NCI-H524 treated with DMSO at 0.1 percent for 48 hours (cell line): ENCODE data around the gene GDPGP1.
"Not testable (repeated sequence)": the region's sequence is repeated elsewhere in the genome, so short reads cannot be mapped to it uniquely, and the experiment has no call there.

Source experiments
- DNase-seq: peaks from one replicate; lab custom pipeline; 2025; lab: John Stamatoyannopoulos, UW

The GDPGP1 gene

DNA sequence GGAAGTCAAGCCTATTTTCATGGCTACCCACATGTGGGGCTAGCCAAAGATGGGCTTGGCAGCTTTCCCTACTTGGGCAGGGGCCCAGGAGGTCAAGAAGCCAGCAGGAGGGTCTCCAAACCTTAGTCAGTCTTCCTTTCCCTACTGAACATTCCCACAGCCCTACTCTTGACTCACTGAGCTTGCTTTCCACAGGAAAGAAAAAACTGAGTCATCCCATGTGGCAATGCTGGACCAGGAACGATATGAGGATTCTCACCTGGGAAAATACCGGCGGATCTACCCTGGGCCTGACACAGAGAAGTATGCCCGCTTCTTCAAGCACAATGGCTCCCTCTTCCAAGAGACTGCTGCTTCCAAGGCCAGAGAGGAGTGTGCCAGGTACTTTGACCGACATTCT, 27.8 kb downstream of the GDPGP1 start:
- no peak for DNase-seq

DNA sequence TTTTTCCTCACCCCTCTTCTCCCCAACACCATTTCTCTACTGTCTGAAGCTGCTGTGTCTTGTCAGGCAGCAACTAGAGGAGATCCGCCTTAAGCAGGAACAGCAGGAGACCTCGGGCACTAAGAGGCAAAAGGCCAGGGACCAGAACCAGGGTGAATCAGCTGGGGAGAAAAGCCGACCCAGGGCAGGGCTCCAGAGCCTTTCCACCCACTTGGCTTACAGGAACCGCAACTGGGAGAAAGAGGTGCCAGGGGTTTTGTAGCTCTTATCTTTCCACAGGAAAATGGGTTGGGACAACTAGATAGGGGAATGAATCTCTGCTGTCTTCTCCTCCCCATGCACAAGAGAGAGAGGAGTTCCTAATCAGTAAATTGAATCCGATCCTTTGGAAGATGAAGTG, 28.4 kb downstream of the GDPGP1 start:
- DNase-seq: no peak

DNA sequence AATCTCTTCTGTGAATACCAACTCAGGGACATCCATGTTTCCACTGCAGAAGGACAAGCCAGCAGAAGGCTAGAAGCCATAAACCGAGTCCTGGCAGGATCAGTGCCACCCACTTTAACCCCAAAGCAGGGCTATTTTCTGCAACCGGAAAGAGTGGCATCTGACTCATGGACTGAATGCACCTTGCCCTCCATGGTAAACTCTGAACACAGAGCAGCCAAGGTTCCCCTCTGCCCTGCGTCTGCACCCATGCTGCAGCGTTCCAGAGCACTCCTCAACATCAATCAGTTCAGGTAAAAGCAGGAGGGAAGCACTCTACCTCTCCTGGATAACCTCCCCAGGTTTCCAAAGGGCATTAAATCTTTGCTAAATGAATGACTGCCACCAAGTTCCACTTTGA, 30.7 kb downstream of the GDPGP1 start:
- no peak for DNase-seq

DNA sequence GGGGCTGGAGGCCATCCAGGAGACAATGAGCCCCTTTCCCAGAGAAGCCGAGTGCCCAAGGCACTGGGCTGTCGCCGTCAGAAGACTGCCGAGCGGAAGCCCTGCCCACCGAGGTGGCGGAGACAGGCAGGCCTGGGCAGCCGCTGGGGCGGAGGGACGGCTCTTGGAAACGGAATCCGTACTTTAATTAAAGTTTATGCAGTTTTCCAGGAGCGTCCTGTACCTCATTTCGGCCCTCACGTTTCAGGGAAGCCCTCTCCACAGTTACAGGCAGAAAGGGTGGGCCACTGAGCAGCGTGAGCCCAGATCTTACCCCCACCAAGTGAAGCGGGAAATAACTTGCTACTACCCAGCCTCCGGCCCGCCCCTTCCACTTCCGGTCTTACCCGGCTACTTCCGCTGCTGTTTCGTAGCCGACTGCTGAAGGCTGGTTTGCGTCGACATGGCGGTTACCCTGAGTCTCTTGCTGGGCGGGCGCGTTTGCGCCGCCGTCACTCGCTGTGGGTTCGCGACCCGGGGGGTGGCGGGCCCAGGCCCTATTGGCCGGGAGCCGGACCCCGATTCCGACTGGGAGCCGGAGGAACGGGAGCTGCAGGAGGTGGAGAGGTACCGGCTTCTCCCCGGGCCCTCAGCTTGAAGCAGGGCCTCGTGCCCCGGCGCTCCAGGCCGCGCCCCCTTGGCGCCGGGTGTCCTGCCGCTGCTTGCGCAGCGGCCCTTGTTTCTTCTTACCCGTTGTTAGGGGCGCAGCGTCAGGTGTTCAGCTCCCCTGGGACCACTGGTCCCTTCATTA, 31.5 kb downstream of the GDPGP1 start, which contains the start of gene NGRN:
NGRN (plus strand) TSS at position 402 of the 790 bp plus-strand sequence; CDS start at position 443, 41 bp downstream.
- DNase-seq: peak; percentile 66

DNA sequence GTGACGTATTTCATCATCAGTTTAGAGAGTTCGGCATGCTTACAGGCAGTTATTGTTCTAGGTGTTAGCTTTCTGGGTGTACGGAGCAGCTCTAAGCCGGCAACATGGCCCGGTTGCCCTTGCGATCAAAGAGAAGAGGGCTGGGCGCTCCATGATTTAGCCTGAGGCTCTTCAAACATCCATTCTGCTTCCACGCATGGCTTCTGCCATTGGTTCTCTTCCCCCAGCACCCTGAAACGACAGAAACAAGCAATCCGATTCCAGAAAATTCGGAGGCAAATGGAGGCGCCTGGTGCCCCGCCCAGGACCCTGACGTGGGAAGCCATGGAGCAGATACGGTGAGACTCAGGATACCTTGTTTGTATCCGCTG, 32.0 kb downstream of the GDPGP1 start:
- DNase-seq: no peak

DNA sequence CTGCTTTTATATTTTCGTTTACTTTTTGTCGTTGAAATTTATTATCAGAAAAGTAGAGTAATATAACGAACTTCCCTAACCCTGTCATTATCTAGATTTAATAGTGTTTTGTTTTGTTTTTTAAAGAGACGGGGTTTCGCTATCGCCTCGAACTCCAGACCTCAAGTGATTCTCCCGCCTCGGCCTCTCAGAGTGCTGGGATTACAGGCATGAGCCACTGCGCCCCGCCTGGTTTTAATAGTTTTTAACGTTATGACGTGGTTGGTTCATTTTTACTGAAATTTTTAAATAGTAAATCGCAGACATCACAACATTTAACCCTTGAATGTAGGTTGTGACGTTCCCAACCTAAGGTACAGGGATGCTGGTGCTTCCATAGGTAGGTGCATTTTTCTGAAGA, 32.5 kb downstream of the GDPGP1 start:
- no peak for DNase-seq

DNA sequence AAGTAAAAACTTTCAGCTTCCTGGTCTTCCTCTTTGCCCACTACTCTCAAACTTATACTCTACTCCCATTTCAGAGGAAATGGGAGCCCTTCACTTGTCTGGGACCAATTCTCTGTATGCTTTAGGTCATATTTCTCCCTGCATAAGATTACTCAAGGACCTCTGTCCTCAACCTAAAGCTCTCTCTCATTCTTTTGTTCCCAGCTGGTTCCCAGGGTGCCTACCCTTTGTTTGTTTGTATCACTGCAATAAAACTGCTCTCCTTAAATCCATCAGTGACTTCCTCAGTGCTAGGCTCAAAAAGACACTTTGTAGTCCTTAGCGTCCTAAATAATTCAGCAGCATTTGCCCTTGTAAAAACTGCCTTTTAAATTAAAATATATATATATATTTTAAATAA, 34.4 kb downstream of the GDPGP1 start:
- no peak for DNase-seq

DNA sequence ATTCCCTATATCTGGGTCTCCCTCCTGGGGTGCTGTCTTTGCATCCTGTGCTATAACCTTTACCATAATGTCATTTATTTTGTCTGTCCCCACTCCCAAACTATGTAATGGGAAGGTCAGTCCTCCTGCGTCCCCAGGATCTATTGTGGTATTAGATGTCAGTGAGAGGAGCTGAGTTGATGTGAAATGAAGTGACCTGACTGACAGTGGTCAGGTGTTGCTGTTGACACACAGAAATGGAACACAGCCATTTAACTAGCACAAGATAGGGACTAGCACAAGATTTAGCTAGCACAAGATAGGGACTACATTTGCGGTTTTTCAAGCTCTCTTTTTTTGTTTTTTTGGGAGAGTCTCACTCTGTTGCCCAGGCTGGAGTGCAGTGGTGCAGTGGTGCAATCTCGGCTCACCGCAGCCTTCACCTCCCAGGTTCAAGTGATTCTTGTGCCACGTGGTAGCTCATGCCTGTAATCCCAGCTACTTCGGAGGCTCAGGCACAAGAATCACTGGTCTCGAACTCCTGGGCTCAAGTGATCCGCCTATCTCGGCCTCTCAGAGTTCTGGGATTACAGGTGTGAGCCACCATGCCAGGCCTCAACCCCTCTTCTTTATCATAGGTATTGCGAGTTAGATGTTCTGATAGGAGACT, 36.6 kb downstream of the GDPGP1 start:
- no peak for DNase-seq

DNA sequence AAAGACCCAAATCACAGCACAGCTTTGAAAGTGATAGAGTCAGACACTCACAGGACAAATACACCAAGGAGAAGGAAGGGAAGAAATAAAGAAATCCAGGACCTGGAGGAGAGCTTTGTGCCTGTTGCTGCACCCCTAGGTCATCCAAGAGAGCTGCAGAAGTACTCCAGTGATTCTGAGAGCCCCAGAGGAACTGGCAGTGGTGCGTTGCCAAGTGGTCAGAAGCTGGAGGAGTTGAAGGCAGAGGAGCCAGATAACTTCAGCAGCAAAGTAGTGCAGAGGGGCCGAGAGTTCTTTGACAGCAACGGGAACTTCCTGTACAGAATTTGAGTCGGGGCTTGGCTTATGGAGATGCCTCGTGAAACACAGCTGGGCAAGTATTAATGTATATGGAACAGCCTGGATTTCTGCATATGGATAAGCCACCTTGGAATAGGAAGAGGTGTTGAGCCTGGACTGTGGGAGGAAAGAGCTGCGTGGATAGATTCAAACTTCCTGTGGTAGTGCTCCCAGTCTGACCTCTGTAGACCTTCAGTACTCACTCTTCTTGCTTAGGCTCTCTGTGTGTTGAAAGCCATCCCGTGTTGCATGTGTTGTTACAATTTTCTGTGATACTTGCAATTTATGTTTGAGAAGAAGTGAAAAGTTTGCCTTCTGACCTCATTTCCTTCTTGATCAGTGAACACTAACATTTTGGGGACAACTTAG, 37.6 kb downstream of the GDPGP1 start:
- DNase-seq: no peak

DNA sequence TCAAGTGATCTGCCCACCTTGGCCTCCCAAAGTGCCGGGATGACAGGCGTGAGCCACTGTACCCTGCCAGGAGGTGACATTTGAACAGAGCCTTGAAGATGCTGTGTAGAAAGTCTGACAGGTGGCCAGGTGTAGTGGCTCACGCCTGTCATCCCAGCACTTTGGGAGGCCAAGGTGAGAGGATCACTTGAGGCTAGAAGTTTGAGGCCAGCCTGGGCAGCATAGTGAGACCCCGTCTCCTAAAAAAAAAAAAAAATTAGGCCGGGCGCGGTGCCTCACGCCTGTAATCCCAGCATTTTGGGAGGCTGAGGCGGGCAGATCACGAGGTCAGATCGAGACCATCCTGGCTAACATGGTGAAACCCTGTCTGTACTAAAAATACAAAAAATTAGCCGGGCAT, 44.5 kb downstream of the GDPGP1 start:
- not testable (repeated sequence) for DNase-seq

DNA sequence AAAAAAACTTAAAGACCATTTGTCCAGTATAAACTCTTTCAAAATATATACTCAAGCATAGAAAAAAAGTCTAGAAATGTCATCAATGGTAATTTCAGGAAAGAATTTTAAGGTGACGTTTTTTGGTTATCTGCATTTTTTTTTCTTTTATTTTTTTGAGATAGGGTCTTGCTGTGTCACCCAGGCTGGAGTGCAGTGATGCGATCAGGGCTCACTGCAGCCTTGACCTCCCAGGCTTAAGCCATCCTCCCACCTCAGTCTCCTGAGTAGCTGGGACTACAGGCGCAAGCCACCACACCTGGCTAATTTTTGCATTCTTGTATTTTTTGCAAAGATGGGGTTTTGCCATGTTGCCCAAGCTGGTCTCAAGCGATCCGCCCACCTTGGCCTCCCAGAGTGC, 46.7 kb downstream of the GDPGP1 start:
- not testable (repeated sequence) for DNase-seq

DNA sequence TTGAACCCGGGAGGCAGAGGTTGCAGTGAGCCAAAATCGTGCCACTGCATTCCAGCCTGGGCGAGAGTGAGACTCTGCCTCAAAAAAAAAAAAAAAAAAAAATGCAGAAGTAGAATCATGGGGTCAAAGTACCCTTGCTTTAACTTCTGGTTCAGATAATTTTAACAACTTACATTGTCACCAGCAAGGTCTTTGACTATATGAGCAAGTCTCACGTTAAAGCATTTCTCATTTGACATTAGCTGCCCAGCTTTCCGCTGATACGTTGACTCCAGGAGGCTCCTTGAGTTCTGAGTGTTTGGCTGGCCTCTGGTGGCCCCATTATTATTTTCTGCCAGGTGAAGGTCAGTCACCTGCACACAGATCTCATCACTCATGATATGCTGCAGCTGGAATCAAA, 47.6 kb downstream of the GDPGP1 start:
- not testable (repeated sequence) for DNase-seq

DNA sequence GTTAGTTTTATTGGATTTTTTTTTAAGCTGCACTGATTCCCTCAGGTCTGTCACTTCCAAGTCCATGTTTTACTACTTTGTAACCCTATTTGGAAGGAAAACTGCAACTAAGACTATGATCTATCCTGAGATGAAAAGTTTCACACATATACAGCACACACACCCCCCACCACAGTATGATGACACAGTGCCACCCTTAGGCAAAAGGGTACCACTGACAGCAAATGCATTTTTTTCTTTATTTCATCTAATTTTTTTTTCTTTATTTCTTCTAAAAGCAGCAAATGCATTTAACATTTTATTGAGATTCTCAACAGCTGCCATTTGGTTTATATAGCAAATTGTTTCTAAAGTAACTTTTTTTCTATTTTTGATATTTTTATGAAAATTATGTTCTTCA, 52.7 kb downstream of the GDPGP1 start:
- DNase-seq: no peak

DNA sequence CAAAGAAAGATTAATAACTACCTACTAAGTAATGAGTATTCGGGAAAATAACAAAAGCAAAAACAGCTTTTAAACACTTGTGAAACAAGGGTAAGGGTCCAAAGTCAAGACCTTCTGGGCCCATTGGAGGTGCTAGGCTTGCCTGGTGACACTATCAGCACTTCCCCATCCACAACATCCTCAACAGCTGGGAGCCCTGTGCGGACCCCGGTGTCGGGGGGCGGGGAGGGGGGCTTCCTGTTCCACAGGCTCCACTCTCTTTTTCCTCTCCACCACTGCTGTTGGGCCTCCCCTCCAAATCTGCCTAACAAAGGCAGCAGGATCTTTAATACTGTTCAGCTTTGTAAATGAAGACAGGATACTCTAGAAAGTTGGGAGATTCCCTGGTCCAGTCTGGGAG, 53.1 kb downstream of the GDPGP1 start:
- DNase-seq: no peak

DNA sequence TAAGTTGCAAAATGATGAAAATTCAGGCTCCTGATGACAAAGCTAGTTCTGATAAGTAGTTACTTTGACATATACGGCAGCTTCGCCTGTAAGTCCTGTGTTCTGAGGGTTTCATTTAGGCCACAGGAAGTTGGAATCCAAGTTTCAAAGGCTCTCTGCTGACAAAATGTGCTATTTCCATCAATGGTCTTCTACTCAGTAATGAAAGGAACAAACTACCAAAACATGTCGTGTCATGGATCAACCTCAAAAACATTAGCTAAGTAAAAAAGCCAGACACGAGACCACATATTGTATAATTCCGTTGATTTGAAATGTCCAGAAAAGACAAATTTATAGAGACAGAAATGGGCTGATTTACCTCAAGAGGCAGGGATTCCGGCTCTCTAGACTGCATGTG, 53.9 kb downstream of the GDPGP1 start:
- no peak for DNase-seq

DNA sequence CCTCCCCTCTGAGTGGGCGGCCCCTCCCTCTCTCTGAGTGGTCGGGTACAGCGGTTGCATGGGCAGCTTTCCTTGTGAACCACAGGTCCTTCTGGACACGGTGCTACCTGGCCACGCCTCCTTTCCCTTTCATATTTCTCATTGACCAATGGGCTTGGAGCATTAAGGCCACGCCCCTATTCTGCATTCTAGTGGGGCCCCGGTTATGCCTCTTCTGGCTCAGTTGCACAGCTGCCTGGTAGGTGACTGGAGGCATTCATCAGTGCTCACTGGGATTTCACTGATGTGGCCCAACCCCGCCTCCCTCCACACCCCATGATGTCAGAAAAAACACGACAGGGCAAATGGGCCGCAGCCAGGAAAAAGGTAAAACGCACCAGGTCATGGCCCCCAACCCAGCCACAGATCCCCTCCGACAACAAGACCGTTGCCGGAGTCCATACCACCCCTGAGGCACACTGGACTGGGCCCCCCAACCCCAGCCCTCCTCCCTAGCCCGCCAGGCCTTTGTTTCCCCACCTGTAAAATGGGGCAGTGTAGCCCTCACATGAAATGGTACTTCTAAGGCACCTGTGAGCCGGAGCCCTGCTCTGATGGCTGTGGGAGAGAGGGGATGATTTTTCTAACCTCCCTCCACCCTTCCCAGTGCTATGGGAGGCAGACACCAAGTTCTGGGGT, 57.8 kb downstream of the GDPGP1 start:
- peak; percentile 15 for DNase-seq

DNA sequence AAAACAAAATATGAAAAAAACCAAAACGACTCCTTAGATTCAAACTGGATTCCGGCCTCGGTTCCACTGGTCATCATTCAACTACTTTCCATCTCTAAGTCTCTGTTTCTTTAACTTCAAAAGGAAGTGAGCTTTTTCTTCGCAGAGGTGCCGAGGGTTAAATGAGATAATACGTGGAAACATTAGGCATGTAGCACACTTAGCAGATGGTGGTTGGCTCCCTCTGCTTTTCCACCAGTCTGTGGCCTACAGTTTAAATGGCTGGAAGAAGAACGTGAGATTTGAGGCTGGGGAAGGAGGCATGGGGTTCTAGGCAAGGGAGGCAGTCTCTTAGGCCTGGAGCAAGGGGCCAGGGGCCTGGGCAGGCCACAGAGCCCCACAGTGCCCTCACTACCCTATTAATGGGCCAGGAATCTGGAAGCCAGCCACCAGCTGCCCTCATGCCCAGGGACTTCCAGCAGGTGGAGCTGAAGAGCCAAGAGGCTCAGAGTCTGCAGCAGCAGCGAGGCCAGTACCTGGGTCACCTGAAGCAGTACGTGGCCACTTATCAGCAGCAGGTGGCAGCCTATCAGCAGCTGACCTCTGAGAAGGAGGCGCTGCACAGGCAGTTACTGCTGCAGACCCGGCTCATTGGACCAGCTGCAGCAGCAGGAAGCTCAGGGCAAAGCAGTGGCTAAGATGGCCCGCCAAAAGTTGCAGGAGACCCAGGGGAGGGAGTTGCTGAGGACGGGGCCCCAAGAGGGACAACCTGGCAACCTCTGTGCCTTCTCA, 59.2 kb downstream of the GDPGP1 start:
- peak; percentile 19 for DNase-seq

DNA sequence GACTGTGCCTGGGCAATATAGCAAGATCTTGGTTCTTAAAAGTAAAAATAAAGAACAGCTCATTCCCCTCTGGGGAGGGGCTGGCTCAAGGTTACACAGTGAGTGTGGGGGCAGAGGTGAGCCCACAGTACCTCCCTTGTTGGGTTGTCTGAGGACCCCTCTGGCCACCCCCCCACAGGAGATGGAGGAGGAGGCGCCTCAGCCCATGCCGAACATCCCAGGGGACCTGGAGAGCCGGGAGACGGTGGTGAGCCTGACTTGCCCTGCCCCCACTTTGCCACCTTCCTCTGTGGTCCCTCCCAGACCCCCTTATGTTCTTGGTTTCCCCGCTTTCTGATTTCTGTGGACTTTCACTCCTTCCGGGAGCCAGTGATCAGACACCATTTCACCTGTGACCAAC, 60.1 kb downstream of the GDPGP1 start:
- DNase-seq: no peak

DNA sequence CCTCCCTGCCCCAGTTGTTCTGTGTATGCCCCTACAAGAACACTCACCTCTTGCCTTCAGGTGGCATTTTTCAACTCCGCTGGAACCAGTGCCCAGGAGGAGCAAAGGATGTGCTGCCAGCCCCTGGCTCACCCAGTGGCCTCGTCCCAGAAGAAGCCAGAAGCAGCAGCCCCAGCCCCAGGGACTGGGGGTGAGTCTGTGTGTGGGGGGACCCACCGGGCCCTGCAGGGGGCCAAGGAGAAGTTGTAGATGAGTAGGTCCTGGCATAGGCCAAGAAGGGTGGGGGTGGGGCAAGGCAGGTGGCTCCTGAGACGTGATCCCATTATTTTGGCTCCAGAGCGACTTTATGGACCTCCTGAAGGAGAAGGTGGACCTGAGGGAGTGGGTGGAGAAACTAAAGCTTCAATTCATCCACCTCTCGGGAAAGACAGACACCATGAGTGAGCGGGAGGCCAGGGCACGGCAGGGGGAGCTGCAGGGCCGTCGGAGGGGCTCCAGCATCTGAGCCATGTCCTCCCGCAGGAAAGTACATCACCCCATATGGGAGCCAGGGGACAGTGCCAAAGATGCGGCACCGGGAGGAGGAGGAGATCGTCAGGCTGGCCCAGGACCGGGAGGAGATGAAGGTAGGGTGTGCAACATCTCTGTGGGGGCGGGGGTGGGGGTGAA, 60.7 kb downstream of the GDPGP1 start:
- peak; percentile 19 for DNase-seq

DNA sequence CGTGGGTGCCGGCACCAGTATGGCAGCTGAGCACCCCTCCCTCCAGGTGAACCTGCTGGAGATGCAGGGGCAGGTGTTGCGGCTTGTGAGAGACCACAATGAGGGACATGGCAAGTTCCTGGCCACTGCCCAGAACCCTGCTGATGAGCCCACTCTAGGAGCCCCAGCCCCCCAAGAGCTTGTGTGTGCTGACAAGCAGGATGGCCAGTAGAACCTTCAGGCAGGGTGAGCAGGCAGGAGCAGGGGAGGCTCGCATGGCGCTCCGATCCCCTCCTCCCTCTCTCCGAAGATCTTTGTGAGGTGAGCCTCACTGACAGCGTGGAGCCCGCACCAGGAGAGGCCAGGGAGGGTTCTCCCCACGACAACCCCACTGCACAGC, 61.2 kb downstream of the GDPGP1 start:
- DNase-seq: no peak
